Liver (tissue), 3 donors: ENCODE data around the gene DCUN1D1.

Source experiments
- ATF3 ChIP-seq: IDR thresholded peaks from 2 replicates; pipeline ENCODE4 v1.6.1; 2016; ENCODE audit warnings: antibody characterized with exemption
- CTCF ChIP-seq: fragments of 150-350 bp; IDR thresholded peaks from 2 replicates; pipeline ENCODE4 v1.5.1; 2017; ENCODE audit warnings: improper control_type of control experiment, low read depth, low read length; ENCODE audit not compliant: missing input control
- EGR1 ChIP-seq, 2 donors: IDR thresholded peaks; 2 replicates each; pipeline ENCODE4 v1.6.1; 2016 to 2018; ENCODE audit warnings: antibody characterized with exemption in 2 of 2, low read depth in 2 of 2
- FOXA1 ChIP-seq: IDR thresholded peaks from 2 replicates; pipeline ENCODE4 v1.6.1; 2016; ENCODE audit warnings: antibody characterized with exemption
- GABPA ChIP-seq, 2 donors: IDR thresholded peaks in 1 of 2; conservative IDR thresholded peaks in 1 of 2; 2 replicates each; pipeline ENCODE4 v1.6.1; 2016; ENCODE audit warnings: antibody characterized with exemption in 2 of 2, mild to moderate bottlenecking in 1 of 2, moderate library complexity in 1 of 2
- JUND ChIP-seq, 2 donors: IDR thresholded peaks; 2 replicates each; pipeline ENCODE4 v1.6.1; 2016; ENCODE audit warnings: antibody characterized with exemption in 2 of 2
- MAX ChIP-seq: IDR thresholded peaks from 2 replicates; pipeline ENCODE4 v1.6.1; 2016; ENCODE audit warnings: antibody characterized with exemption
- RAD21 ChIP-seq, 2 donors: IDR thresholded peaks; 2 replicates each; pipeline ENCODE4 v1.6.1; 2016; ENCODE audit warnings: antibody characterized with exemption in 2 of 2, mild to moderate bottlenecking in 2 of 2
- TAF1 ChIP-seq: conservative IDR thresholded peaks from 2 replicates; pipeline ENCODE4 v1.6.1; 2016; ENCODE audit warnings: antibody characterized with exemption, mild to moderate bottlenecking
- YY1 ChIP-seq: IDR thresholded peaks from 2 replicates; pipeline ENCODE4 v1.6.1; 2016; ENCODE audit warnings: antibody characterized with exemption, mild to moderate bottlenecking
- ZBTB33 ChIP-seq: IDR thresholded peaks from 2 replicates; pipeline ENCODE4 v1.6.1; 2016; ENCODE audit warnings: antibody characterized with exemption
- donor health status: healthy.
- donor health status: healthy.

GRCh38 chr3:182896553-182896952 is 83.8 kb downstream of the DCUN1D1 start:
- TF ChIP-seq CTCF: no peak
- TF ChIP-seq ZBTB33: no peak
- TF ChIP-seq EGR1 (IDR thresholded peaks at IDR 0.05; ENCODE audit: low read depth in 2 of 2): no peak
- TF ChIP-seq ATF3: no peak
- TF ChIP-seq JUND (IDR thresholded peaks at IDR 0.05): no peak
- TF ChIP-seq GABPA (IDR thresholded peaks at IDR 0.05 in 1 of 2, conservative IDR thresholded peaks at IDR 0.05 in 1 of 2): no peak
- no peak for TF ChIP-seq YY1
- TF ChIP-seq MAX: no peak
- no peak for TF ChIP-seq FOXA1
- no peak for TF ChIP-seq RAD21 (IDR thresholded peaks at IDR 0.05)
- no peak for TF ChIP-seq TAF1
